Suprapubic skin (tissue), 4 donors: ENCODE results near the gene GRXCR1. TPM values are rescaled to one million over a fixed set of nuclear protein-coding genes. Genes with fewer than 3 reads are reported as not detected.

Source experiments
- DNase-seq, 2 donors: peaks; one replicate each; pipeline ENCODE4 v3.0.0-alpha.2; 2019; ENCODE audit warnings: low spot score in 2 of 2
- H3K27ac ChIP-seq: fragments of 200-600 bp; sonication (generic); one replicate; pipeline ENCODE4 v1.5.1; 2019
- H3K27me3 ChIP-seq: fragments of 200-600 bp; sonication (generic); one replicate; pipeline ENCODE4 v1.5.1; 2019
- H3K36me3 ChIP-seq: fragments of 200-600 bp; sonication (generic); one replicate; pipeline ENCODE4 v1.5.1; 2019
- H3K4me1 ChIP-seq: fragments of 200-600 bp; sonication (generic); one replicate; pipeline ENCODE4 v1.5.1; 2019
- H3K4me3 ChIP-seq: fragments of 200-600 bp; sonication (generic); one replicate; pipeline ENCODE4 v1.5.1; 2019; ENCODE audit warnings: mild to moderate bottlenecking
- H3K9me3 ChIP-seq: fragments of 200-600 bp; sonication (generic); one replicate; pipeline ENCODE4 v1.5.1; 2019
- CTCF ChIP-seq, 2 donors: fragments of 200-600 bp in 1 of 2; fragments of 450-650 bp in 1 of 2; sonication (generic) in 1 of 2; IDR thresholded peaks; one replicate each; pipeline ENCODE4 v1.5.1; 2016 to 2019; ENCODE audit warnings: antibody characterized with exemption in 2 of 2, mild to moderate bottlenecking in 1 of 2, moderate library complexity in 1 of 2
- EP300 ChIP-seq: sonication (generic); formaldehyde crosslinking; IDR thresholded peaks from one replicate; pipeline ENCODE4 v1.6.1; 2017; ENCODE audit warnings: antibody characterized with exemption
- POLR2A ChIP-seq, 2 donors: fragments of 450-650 bp; IDR thresholded peaks; one replicate each; pipeline ENCODE4 v1.6.1; 2017; ENCODE audit warnings: antibody characterized with exemption in 2 of 2, mild to moderate bottlenecking in 2 of 2, moderate library complexity in 2 of 2
- POLR2AphosphoS5 ChIP-seq, 3 donors: sonication (generic); formaldehyde crosslinking; IDR thresholded peaks; one replicate each; pipeline ENCODE4 v1.6.1; 2017; ENCODE audit warnings: antibody characterized with exemption in 3 of 3
- WGBS: methylation state at CpG from one replicate; pipeline ENCODE4 v1.1.5; 2018; 5-methylcytosine and 5-hydroxymethylcytosine counted together
- total RNA-seq, 4 donors: library from RNA; depleted of rRNA; stranded (reverse); fragments of >200 nt; gene quantifications; one replicate each; pipeline ENCODE4 v1.1.0, GENCODE V29; 2016

GRXCR1 gene
- total RNA-seq, 4 donors from 2014 or later: not detected

- no peaks in the 10 kb centered on the region for H3K4me1 ChIP-seq
These were observed 2.9 kb downstream of the GRXCR1 start for GRCh38 chr4:42895452-42895851.

DNA sequence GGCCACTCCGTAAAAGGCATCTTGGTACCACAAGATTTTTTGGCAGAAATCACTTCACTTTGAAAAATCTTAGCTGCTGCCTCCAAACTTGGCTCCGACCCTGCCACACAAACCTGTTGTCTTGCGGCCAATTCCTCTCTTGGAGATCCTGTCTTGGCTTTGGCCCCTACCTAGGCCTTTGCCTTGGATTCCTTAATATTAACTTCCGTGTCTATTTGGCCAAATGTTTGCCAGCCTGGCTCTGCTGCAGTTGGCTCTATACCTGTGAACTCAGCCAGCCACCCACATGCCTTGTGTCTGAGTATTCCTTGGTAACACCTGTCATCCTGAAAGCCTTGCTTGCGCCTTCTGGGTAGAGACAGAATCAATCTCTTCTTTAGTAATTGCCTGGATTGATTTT lies 12.5 kb downstream of the GRXCR1 start:
- H3K27me3 ChIP-seq: no peaks in the 10 kb centered on the region
- H3K36me3 ChIP-seq: no peaks in the 10 kb centered on the region
- H3K9me3 ChIP-seq: no peaks in the 10 kb centered on the region
- H3K27ac ChIP-seq: no peak overlapping the region
- H3K4me3 ChIP-seq: no peak overlapping the region
- DNase-seq: no peak
- WGBS: 57% methylated on average over 5 of the region's 5 CpGs
- no peaks in the 10 kb centered on the region for H3K4me1 ChIP-seq
- TF ChIP-seq CTCF (IDR thresholded peaks at IDR 0.05) (no peak), POLR2AphosphoS5 (IDR thresholded peaks at IDR 0.05) (no peak), EP300 (no peak), POLR2A (IDR thresholded peaks at IDR 0.05) (no peak)

More at GRCh38 chr4:42895452-42895851, 2.9 kb downstream of the GRXCR1 start:
- Histone ChIP-seq H3K27ac (no peak overlapping the region), H3K9me3 (no peaks in the 10 kb centered on the region), H3K27me3 (no peaks in the 10 kb centered on the region), H3K4me3 (no peak overlapping the region), H3K36me3 (no peaks in the 10 kb centered on the region)
- TF ChIP-seq POLR2AphosphoS5 (IDR thresholded peaks at IDR 0.05): no peak
- no peak for TF ChIP-seq EP300
- no peak for TF ChIP-seq CTCF (IDR thresholded peaks at IDR 0.05)
- no peak for TF ChIP-seq POLR2A (IDR thresholded peaks at IDR 0.05)
- DNase-seq: no peak

GRCh38 chr4:42905591-42905990 lies 13.1 kb downstream of the GRXCR1 start:
- Histone ChIP-seq H3K9me3 (no peaks in the 10 kb centered on the region), H3K27ac (no peak overlapping the region), H3K36me3 (no peaks in the 10 kb centered on the region), H3K4me1 (no peaks in the 10 kb centered on the region), H3K27me3 (no peaks in the 10 kb centered on the region), H3K4me3 (no peak overlapping the region)
- TF ChIP-seq POLR2AphosphoS5 (IDR thresholded peaks at IDR 0.05): no peak
- 87% methylated on average over 3 of the region's 3 CpGs for WGBS
- DNase-seq: no peak

DNA sequence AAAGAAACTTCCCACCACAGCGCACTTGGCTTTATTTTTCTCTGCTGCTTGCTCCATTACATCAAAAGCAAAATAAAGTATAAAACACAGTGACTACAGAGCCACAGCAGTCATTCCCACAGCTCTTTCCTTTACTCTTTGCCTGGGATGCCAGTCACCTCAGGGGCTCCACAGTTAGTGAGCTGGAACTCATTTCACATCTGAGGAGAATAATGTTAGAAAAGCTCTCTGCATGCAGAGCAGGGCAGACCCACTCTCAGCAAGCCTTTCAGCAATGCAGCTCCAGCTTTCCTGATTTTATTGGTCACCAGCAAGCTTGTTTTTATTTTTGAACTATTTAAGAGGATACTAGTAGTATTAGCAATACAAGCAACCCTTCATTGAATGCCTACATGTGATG lies 13.8 kb downstream of the GRXCR1 start:
- Histone ChIP-seq H3K36me3 (no peaks in the 10 kb centered on the region), H3K4me1 (no peaks in the 10 kb centered on the region), H3K27me3 (no peaks in the 10 kb centered on the region), H3K9me3 (no peaks in the 10 kb centered on the region), H3K27ac (no peak overlapping the region), H3K4me3 (no peak overlapping the region)
- DNase-seq: no peak
- WGBS: 94% methylated on average over 1 of the region's 1 CpG
- TF ChIP-seq POLR2A (IDR thresholded peaks at IDR 0.05): no peak
- TF ChIP-seq CTCF (IDR thresholded peaks at IDR 0.05): no peak

DNA sequence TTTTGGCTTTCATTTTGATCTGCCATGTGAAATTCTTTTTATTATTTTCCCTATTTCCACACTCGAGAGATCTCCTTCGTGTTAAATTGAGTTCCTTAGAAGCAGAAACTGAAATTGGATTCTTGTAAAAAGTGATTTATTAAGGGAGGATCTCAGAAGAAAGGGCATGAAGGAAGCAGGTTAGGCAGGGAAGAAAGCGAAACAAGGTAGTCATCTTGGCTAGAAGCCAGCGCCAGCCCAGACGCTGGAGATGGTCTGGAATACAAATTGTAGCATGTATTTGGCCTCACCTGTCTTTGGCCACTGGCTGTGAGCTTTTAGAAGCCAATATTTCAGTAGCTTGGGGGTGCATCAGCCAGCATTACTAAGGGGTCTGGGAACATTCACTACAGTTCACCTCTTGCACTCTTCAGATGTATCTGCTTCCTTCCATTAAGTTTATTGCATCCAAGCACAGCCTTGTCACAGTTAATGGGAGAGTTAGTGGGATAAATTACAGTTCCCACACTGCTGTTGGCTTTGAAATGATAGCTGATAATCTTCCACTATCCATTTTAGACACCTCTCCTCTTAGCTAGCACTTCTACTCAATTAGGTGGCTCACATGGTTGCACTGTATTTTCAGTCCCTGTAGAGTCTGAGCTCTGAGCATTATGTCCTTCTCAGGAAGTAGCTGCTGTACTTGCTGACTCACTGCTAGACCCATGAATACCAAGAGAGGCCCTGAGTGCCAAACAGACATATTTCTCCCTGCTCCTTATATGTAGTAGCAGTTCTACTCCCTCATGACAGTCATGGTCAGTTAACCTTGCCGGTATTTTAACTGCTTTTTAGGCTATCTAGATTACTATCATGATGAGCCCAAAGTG lies 14.6 kb downstream of the GRXCR1 start:
- TF ChIP-seq EP300: no peak
- TF ChIP-seq POLR2AphosphoS5 (IDR thresholded peaks at IDR 0.05): no peak
- TF ChIP-seq POLR2A (IDR thresholded peaks at IDR 0.05): no peak
- TF ChIP-seq CTCF (IDR thresholded peaks at IDR 0.05): no peak
- no peaks in the 10 kb centered on the region for H3K4me1 ChIP-seq
- H3K36me3 ChIP-seq: no peaks in the 10 kb centered on the region
- no peak overlapping the region for H3K4me3 ChIP-seq
- H3K27ac ChIP-seq: no peak overlapping the region
- no peaks in the 10 kb centered on the region for H3K27me3 ChIP-seq
- H3K9me3 ChIP-seq: no peaks in the 10 kb centered on the region
- DNase-seq: no peak
- 43% methylated on average over 6 of the region's 6 CpGs for WGBS
